Measurements from ENCODE around the gene TSNAXIP1. TPM values are rescaled to one million over a fixed set of nuclear protein-coding genes. Genes with fewer than 3 reads are reported as not detected.

TSNAXIP1 gene
- total and polyA plus RNA-seq, 12 donors: 0.15 to 1.2 (median 0.56) TPM

DNA sequence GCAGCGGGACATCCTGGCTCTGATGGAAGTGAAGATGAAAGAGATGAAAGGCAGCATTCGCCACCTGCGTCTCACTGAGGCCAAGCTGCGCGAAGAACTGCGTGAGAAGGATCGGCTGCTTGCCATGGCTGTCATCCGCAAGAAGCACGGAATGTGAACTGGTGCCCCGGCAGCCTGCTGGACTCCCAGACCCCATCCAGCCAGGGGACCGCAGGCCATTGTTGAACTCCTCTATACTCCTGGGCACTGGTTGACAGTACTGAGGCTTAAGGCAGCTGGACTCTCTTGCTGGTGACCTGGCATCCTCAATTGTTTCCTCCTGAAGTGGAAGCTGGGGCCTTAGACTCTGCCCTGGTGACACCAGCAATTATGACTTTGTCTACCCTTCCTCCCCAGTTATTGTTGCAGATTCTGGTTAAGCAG lies 36.7 kb downstream of the TSNAXIP1 start:
- Histone ChIP-seq H3K9me3 (no peaks in the 10 kb centered on the region), H3K27me3 (no peaks in the 10 kb centered on the region), H3K4me3 (peak overlapping the region; percentile 57 to 96 (median 89)), H3K36me3 (no peaks in the 10 kb centered on the region), H3K27ac (peak overlapping the region in 9 of 10 donors; percentile 96 to 100 (median 100)), H3K4me1 (peaks cover 20 to 57% (median 52%) of the 10 kb centered on the region in 9 donors)
- TF ChIP-seq, protein P1, sequence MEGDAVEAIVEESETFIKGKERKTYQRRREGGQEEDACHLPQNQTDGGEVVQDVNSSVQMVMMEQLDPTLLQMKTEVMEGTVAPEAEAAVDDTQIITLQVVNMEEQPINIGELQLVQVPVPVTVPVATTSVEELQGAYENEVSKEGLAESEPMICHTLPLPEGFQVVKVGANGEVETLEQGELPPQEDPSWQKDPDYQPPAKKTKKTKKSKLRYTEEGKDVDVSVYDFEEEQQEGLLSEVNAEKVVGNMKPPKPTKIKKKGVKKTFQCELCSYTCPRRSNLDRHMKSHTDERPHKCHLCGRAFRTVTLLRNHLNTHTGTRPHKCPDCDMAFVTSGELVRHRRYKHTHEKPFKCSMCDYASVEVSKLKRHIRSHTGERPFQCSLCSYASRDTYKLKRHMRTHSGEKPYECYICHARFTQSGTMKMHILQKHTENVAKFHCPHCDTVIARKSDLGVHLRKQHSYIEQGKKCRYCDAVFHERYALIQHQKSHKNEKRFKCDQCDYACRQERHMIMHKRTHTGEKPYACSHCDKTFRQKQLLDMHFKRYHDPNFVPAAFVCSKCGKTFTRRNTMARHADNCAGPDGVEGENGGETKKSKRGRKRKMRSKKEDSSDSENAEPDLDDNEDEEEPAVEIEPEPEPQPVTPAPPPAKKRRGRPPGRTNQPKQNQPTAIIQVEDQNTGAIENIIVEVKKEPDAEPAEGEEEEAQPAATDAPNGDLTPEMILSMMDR (IDR thresholded peaks at IDR 0.05): no peak
- intact Hi-C loops (cut with DNase I): loop anchor here in 5 of 10 donors (2.0 to 10.0 kb wide), 7 partner anchors 29 to 319 kb away; partner anchors contain the start of genes RANBP10 (in 2 of the 5), TSNAXIP1 (in 2 of the 5), CTCF (in 1 of the 5) and EDC4 (in 1 of the 5)
- ATAC-seq (no peak), DNase-seq (no peak)
- WGBS, 2 donors: 7 to 11% methylated on average over 11 of the region's 11 CpGs

DNA sequence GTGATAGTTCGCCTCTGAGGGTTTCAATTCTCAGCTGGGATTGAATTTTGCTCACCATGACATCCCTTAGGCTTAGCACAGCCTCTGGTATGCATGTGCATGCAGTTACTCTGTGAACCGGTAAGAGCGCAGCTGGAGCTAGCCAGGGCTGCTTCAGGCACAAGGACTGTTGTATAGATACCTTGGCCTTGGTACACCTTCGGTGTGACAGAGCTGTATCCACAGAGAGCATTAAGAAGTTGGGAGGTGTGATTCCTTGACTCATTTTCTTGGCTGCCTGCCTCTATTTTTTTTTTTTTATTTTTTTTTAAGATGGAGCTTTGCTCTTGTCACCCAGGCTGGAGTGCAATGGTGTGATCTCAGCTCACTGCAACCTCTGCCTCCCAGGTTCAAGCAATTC lies 37.8 kb downstream of the TSNAXIP1 start:
- WGBS, 2 donors: 62 to 65% methylated on average over 4 of the region's 4 CpGs
- TF ChIP-seq, protein P1 (IDR thresholded peaks at IDR 0.05): peak in 1 of 9 donors; percentile 6
- intact Hi-C loops (cut with DNase I): loop anchor here in 5 of 10 donors (5.0 to 10.0 kb wide), 6 partner anchors 33 to 320 kb away; partner anchors contain the start of genes RANBP10 (in 2 of the 5), TSNAXIP1 (in 2 of the 5), CTCF (in 1 of the 5) and PSKH1 (in 1 of the 5)

DNA sequence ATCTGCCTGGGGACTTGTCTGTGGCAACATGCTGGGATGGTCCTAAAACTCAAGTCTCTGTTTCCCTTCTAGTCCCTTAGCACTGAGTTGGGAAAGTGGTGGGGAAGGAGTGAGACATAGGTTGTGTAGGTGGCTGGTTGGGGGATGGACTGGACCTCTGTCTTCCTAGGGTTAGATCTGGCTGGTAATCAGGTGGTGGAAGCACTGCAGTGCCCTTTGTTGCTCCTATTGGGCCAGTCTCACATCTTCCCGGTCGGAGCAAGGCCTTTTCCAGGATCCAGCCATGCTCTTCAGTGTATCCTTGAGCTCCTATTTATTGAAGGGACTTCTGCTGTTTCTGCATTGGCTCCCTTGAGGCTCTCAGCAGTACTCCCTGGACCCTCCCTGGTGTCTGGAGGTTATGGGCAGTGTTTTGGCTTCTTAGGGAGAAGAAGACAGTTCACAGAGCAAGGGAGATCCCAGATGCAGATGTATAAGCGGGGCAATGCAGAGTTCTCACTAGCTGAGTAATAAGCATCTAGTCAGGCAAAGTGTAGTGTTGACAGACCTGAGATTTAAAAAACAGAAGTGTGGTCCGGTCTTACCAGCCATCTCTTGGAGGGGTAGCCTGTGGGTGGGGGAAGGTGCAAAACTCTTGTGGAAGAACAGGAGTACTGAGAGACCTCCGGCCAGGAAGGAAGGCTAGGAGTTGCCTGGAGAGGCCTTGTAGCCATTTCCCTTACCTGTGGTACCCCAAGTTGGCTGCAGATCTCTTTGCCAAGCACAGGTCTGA lies 38.8 kb downstream of the TSNAXIP1 start:
- Histone ChIP-seq H3K36me3 (peaks cover 0 to 3% (median 0%) of the 10 kb centered on the region in 9 donors), H3K4me1 (peaks cover 21 to 69% (median 60%) of the 10 kb centered on the region in 9 donors), H3K27ac (peak overlapping the region; percentile 90 to 100 (median 97)), H3K27me3 (no peaks in the 10 kb centered on the region), H3K4me3 (peak overlapping the region in 9 of 10 donors; percentile 83 to 100 (median 99)), H3K9me3 (no peaks in the 10 kb centered on the region)
- no peak for ATAC-seq
- 57 to 60% methylated on average over 5 of the region's 5 CpGs for WGBS, 2 donors
- intact Hi-C loops (cut with DNase I): loop anchor here in 3 of 10 donors (2.0 to 10.0 kb wide), 5 partner anchors 17 to 321 kb away; partner anchors contain the start of genes EDC4 (in 1 of the 3), RANBP10 (in 1 of the 3), RIPOR1 (in 1 of the 3) and TSNAXIP1 (in 1 of the 3)
- no peak for DNase-seq
- TF ChIP-seq, protein P1 (IDR thresholded peaks at IDR 0.05): no peak

More for the DNA sequence above, 37.8 kb downstream of the TSNAXIP1 start:
- DNase-seq: no peak
- H3K9me3 ChIP-seq: no peaks in the 10 kb centered on the region
- no peaks in the 10 kb centered on the region for H3K36me3 ChIP-seq
- H3K27ac ChIP-seq: peak overlapping the region in 7 of 10 donors; percentile 0 to 100 (median 97)
- ATAC-seq: no peak
- peaks cover 21 to 68% (median 60%) of the 10 kb centered on the region in 9 donors for H3K4me1 ChIP-seq
- H3K27me3 ChIP-seq: no peaks in the 10 kb centered on the region
- H3K4me3 ChIP-seq: peak overlapping the region in 4 of 10 donors; percentile 89 to 96 (median 94)

DNA sequence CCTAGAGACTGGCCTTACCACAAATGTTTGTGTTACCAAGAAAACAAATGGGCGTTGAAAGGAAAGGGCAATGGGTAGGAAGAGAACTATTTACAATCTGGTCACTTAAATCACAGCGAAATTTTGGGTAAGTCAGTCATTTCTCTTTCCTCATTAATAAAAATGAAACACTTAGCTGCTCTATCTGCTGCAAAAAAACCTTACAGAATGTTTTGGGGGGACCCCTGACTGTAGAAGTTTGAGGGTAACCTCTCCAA lies 39.3 kb downstream of the TSNAXIP1 start:
- no peaks in the 10 kb centered on the region for H3K27me3 ChIP-seq
- DNase-seq (no peak), ATAC-seq (no peak)
- H3K4me3 ChIP-seq: peak overlapping the region; percentile 55 to 100 (median 96)
- H3K27ac ChIP-seq: peak overlapping the region; percentile 90 to 100 (median 97)
- TF ChIP-seq, protein P1 (IDR thresholded peaks at IDR 0.05): no peak
- peaks cover 0 to 6% (median 0%) of the 10 kb centered on the region in 9 donors for H3K36me3 ChIP-seq
- H3K4me1 ChIP-seq: peaks cover 21 to 69% (median 60%) of the 10 kb centered on the region in 9 donors
- intact Hi-C loops (cut with DNase I): loop anchor here in 3 of 10 donors (2.0 to 10.0 kb wide), 5 partner anchors 17 to 321 kb away; partner anchors contain the start of genes EDC4 (in 1 of the 3), RANBP10 (in 1 of the 3), RIPOR1 (in 1 of the 3) and TSNAXIP1 (in 1 of the 3)
- H3K9me3 ChIP-seq: no peaks in the 10 kb centered on the region
- WGBS, 2 donors: 8 to 27% methylated on average over 2 of the region's 2 CpGs
